Smooth muscle cell (in vitro differentiated cells): Measurements from ENCODE around the gene TC2N. TPM values are rescaled to one million over a fixed set of nuclear protein-coding genes. Genes with fewer than 3 reads are reported as not detected.

Experiments
- DNase-seq: peaks from one replicate; lab custom pipeline; 2025; ENCODE audit not compliant: unreplicated experiment; lab: John Stamatoyannopoulos, UW
- H2AFZ ChIP-seq: fragments of 200-600 bp; sonication (generic); 2 replicates; pipeline ENCODE4 v1.6.0; 2016; ENCODE audit warnings: antibody characterized with exemption, low read depth, mild to moderate bottlenecking
- H3F3A ChIP-seq: fragments of 200-600 bp; sonication (generic); 2 replicates; pipeline ENCODE4 v1.6.0; 2017; ENCODE audit warnings: antibody characterized with exemption, low read depth
- H3K27ac ChIP-seq: fragments of 200-600 bp; sonication (generic); 2 replicates; pipeline ENCODE4 v1.5.1; 2016; ENCODE audit warnings: low read depth, mild to moderate bottlenecking
- H3K27me3 ChIP-seq: fragments of 200-600 bp; sonication (generic); 2 replicates; pipeline ENCODE4 v1.6.1; 2016; ENCODE audit warnings: low read depth, mild to moderate bottlenecking
- H3K36me3 ChIP-seq: fragments of 200-600 bp; sonication (generic); 2 replicates; pipeline ENCODE4 v1.5.1; 2016; ENCODE audit warnings: low read depth
- H3K4me1 ChIP-seq: fragments of 200-600 bp; sonication (generic); 2 replicates; pipeline ENCODE4 v1.5.1; 2016; ENCODE audit warnings: low read depth
- H3K4me2 ChIP-seq: fragments of 200-600 bp; sonication (generic); 2 replicates; pipeline ENCODE4 v1.6.0; 2016; ENCODE audit warnings: mild to moderate bottlenecking
- H3K4me3 ChIP-seq: fragments of 200-600 bp; sonication (generic); 2 replicates; pipeline ENCODE4 v1.5.1; 2016; ENCODE audit warnings: mild to moderate bottlenecking
- H3K79me2 ChIP-seq: fragments of 200-600 bp; sonication (generic); 2 replicates; pipeline ENCODE4 v1.6.0; 2016; ENCODE audit warnings: low read depth, mild to moderate bottlenecking
- H3K9ac ChIP-seq: fragments of 200-600 bp; sonication (generic); 2 replicates; pipeline ENCODE4 v1.6.0; 2016; ENCODE audit warnings: low read depth
- H3K9me3 ChIP-seq: fragments of 200-600 bp; sonication (generic); replicated peaks from 2 replicates; pipeline ENCODE4 v1.5.1; 2016; ENCODE audit warnings: low read depth
- H4K20me1 ChIP-seq: fragments of 200-600 bp; sonication (generic); 2 replicates; pipeline ENCODE4 v1.6.0; 2016; ENCODE audit warnings: low read depth
- WGBS: methylation state at CpG from one replicate; pipeline ENCODE4 v1.1.7; 2016; ENCODE audit warnings: low lambda C conversion rate; 5-methylcytosine and 5-hydroxymethylcytosine counted together
- polyA plus RNA-seq: library from polyadenylated mRNA; unstranded; fragments of >200 nt; fragmentation: Nextera tagmentation; extraction: Ambion mirVana; gene quantifications from 2 replicates; pipeline ENCODE4 v1.2.1, GENCODE V29; 2016
- total RNA-seq: library from RNA; depleted of rRNA; stranded (reverse); fragments of >200 nt; gene quantifications from 2 replicates; pipeline ENCODE4 v1.2.3, GENCODE V29; 2014
- TF ChIP-seq, protein P1 (sequence below): fragments of 200-600 bp; sonication (generic); IDR thresholded peaks from 2 replicates; pipeline ENCODE4 v1.5.1; 2017; ENCODE audit warnings: borderline replicate concordance, mild to moderate bottlenecking, antibody characterized with exemption; ENCODE audit not compliant: insufficient read depth, poor library complexity, severe bottlenecking

Gene TC2N
- total and polyA plus RNA-seq, 2 experiments from 2014 or later: 0.33 to 10.3 TPM

DNA sequence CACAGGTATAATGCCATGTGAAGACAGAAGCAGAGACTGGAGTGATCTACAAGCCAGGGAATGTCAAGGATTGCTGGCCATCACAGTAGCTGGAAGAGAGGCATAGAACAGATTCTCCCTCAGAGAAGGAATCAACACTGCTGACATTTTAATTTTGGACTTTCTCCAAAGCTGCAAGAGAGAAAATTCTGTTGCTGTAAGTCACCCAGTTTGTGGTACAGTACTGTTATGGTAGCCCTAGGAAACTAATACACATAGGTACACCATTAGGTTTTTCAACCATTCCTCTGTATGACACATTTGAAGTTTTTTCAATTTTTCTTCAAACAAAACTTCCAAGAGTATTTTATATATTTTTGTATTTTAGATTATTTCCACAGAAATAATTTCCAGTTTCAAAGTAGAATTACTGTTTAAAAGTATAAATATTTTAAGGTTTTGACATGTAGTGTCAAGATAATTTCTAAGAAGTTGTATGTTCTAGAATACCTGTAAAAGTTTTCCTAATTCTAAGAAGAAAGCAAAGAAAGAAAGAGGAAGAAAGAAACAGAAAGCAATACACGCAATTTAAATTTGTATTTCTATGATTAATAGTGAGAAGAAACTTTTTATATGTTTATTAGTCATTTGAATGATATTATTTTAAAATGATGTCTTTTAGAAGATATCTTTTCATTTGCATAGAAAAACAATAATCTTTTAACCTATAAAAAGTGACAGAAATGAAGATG is 70.6 kb downstream of the TC2N start:
- H3K9me3 ChIP-seq: no peaks in the 10 kb centered on the region
- WGBS: 96% methylated on average over 1 of the region's 1 CpG
- H3F3A ChIP-seq: no peaks in the 10 kb centered on the region
- H3K36me3 ChIP-seq: no peaks in the 10 kb centered on the region
- H3K79me2 ChIP-seq: no peaks in the 10 kb centered on the region
- no peak overlapping the region for H3K9ac ChIP-seq
- H3K27me3 ChIP-seq: no peaks in the 10 kb centered on the region
- H4K20me1 ChIP-seq: no peaks in the 10 kb centered on the region
- no peak overlapping the region for H3K27ac ChIP-seq
- no peak overlapping the region for H3K4me2 ChIP-seq
- no peaks in the 10 kb centered on the region for H3K4me1 ChIP-seq
- no peak overlapping the region for H2AFZ ChIP-seq
- TF ChIP-seq, protein P1, sequence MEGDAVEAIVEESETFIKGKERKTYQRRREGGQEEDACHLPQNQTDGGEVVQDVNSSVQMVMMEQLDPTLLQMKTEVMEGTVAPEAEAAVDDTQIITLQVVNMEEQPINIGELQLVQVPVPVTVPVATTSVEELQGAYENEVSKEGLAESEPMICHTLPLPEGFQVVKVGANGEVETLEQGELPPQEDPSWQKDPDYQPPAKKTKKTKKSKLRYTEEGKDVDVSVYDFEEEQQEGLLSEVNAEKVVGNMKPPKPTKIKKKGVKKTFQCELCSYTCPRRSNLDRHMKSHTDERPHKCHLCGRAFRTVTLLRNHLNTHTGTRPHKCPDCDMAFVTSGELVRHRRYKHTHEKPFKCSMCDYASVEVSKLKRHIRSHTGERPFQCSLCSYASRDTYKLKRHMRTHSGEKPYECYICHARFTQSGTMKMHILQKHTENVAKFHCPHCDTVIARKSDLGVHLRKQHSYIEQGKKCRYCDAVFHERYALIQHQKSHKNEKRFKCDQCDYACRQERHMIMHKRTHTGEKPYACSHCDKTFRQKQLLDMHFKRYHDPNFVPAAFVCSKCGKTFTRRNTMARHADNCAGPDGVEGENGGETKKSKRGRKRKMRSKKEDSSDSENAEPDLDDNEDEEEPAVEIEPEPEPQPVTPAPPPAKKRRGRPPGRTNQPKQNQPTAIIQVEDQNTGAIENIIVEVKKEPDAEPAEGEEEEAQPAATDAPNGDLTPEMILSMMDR: no peak
- DNase-seq: no peak
- no peak overlapping the region for H3K4me3 ChIP-seq

- DNase-seq: no peak
- H3F3A ChIP-seq: no peaks in the 10 kb centered on the region
- no peaks in the 10 kb centered on the region for H3K9me3 ChIP-seq
- no peaks in the 10 kb centered on the region for H3K36me3 ChIP-seq
- H3K27ac ChIP-seq: no peak overlapping the region
- no peaks in the 10 kb centered on the region for H3K4me1 ChIP-seq
- H3K79me2 ChIP-seq: no peaks in the 10 kb centered on the region
- no peak overlapping the region for H3K9ac ChIP-seq
- no peak overlapping the region for H2AFZ ChIP-seq
- 86% methylated on average over 4 of the region's 4 CpGs for WGBS
- no peak overlapping the region for H3K4me2 ChIP-seq
- no peaks in the 10 kb centered on the region for H4K20me1 ChIP-seq
- TF ChIP-seq, protein P1: no peak
- no peak overlapping the region for H3K4me3 ChIP-seq
- H3K27me3 ChIP-seq: no peaks in the 10 kb centered on the region
These were observed 73.6 kb downstream of the TC2N start for GRCh38 chr14:91793704-91794103.

DNA sequence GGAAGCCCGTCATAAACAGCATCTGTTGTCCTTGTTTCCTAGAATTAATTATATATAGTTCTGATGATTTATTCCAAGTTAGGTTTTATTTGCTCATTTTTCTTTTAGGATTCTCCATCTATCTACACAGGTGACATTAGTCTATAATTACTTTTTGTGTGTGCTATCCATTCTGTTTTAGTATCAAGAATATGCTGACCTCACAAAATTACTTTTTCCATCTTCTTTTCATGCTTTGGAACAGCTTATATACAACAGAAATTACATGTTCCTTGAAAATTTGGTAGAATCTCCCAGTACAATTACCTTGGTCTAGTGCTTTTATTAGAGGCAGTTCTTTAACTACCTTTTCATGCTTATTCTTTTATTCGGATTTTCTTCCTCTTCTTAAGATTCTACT is 81.1 kb downstream of the TC2N start:
- no peaks in the 10 kb centered on the region for H3K27me3 ChIP-seq
- no peak overlapping the region for H3K4me3 ChIP-seq
- no peaks in the 10 kb centered on the region for H3K79me2 ChIP-seq
- H2AFZ ChIP-seq: no peak overlapping the region
- no peak overlapping the region for H3K9ac ChIP-seq
- H3K4me1 ChIP-seq: no peaks in the 10 kb centered on the region
- no peak overlapping the region for H3K27ac ChIP-seq
- H3K4me2 ChIP-seq: no peak overlapping the region
- TF ChIP-seq, protein P1: no peak
- no peaks in the 10 kb centered on the region for H3F3A ChIP-seq
- no peaks in the 10 kb centered on the region for H4K20me1 ChIP-seq
- no peaks in the 10 kb centered on the region for H3K36me3 ChIP-seq
- WGBS: 93% methylated on average over 2 of the region's 2 CpGs
- no peak for DNase-seq
- no peaks in the 10 kb centered on the region for H3K9me3 ChIP-seq

- Histone ChIP-seq H3K36me3 (no peaks in the 10 kb centered on the region), H3K27me3 (no peaks in the 10 kb centered on the region), H3F3A (no peaks in the 10 kb centered on the region), H3K4me2 (no peak overlapping the region), H3K4me3 (no peak overlapping the region), H4K20me1 (no peaks in the 10 kb centered on the region), H3K4me1 (no peaks in the 10 kb centered on the region), H2AFZ (no peak overlapping the region), H3K9ac (no peak overlapping the region), H3K79me2 (no peaks in the 10 kb centered on the region), H3K27ac (no peak overlapping the region), H3K9me3 (no peaks in the 10 kb centered on the region)
- TF ChIP-seq, protein P1: no peak
- 56% methylated on average over 3 of the region's 3 CpGs for WGBS
- no peak for DNase-seq
These were observed 86.9 kb downstream of the TC2N start for GRCh38 chr14:91780452-91780851.
